ENCODE data around the gene LCE2B.

Gene LCE2B

GRCh38 chr1:152725261-152725660 is 39.3 kb downstream of the LCE2B start:
- no peak for DNase-seq
- Histone ChIP-seq H3K4me3 (ENCODE audit: low read length) (no peak overlapping the region), H3K79me2 (ENCODE audit: low read length) (no peaks in the 10 kb centered on the region), H3K4me2 (ENCODE audit: low read depth, low read length) (no peak overlapping the region), H3K27ac (ENCODE audit: low read length) (no peak overlapping the region), H2AFZ (ENCODE audit: low read length) (no peak overlapping the region), H3K4me1 (ENCODE audit: low read length) (no peaks in the 10 kb centered on the region), H3K9me3 (replicated peaks; ENCODE audit: insufficient read depth, low read length) (no peaks in the 10 kb centered on the region), H3K9ac (ENCODE audit: low read length) (no peak overlapping the region), H3K27me3 (replicated peaks; ENCODE audit: insufficient read depth, low read length) (no peaks in the 10 kb centered on the region), H3F3A (ENCODE audit: insufficient read depth, low read length) (no peaks in the 10 kb centered on the region), H4K20me1 (ENCODE audit: insufficient read depth, low read length) (no peaks in the 10 kb centered on the region), H3K9me2 (replicated peaks; ENCODE audit: insufficient read depth, low read length) (no peaks in the 10 kb centered on the region), H3K36me3 (replicated peaks; ENCODE audit: insufficient read depth, low read length) (no peaks in the 10 kb centered on the region)
- no peak for TF ChIP-seq EZH2 (optimal IDR thresholded peaks at IDR 0.05; ENCODE audit: low read depth, low read length)
- TF ChIP-seq EZH2phosphoT487 (IDR thresholded peaks at IDR 0.05; ENCODE audit: low read length) = no peak
- no peak for TF ChIP-seq CTCF (IDR thresholded peaks at IDR 0.05; ENCODE audit: low read length)

GRCh38 chr1:152728986-152729385 is 43.1 kb downstream of the LCE2B start:
- DNase-seq = no peak
- Histone ChIP-seq H3K79me2 (ENCODE audit: low read length) (no peaks in the 10 kb centered on the region), H3K36me3 (replicated peaks; ENCODE audit: insufficient read depth, low read length) (no peaks in the 10 kb centered on the region), H3K4me2 (ENCODE audit: low read depth, low read length) (no peak overlapping the region), H3K9me3 (replicated peaks; ENCODE audit: insufficient read depth, low read length) (no peaks in the 10 kb centered on the region), H4K20me1 (ENCODE audit: insufficient read depth, low read length) (no peaks in the 10 kb centered on the region), H2AFZ (ENCODE audit: low read length) (no peak overlapping the region), H3K9me2 (replicated peaks; ENCODE audit: insufficient read depth, low read length) (no peaks in the 10 kb centered on the region), H3K27ac (ENCODE audit: low read length) (no peak overlapping the region), H3F3A (ENCODE audit: insufficient read depth, low read length) (no peaks in the 10 kb centered on the region), H3K27me3 (replicated peaks; ENCODE audit: insufficient read depth, low read length) (no peaks in the 10 kb centered on the region), H3K4me3 (ENCODE audit: low read length) (no peak overlapping the region), H3K9ac (ENCODE audit: low read length) (no peak overlapping the region), H3K4me1 (ENCODE audit: low read length) (no peaks in the 10 kb centered on the region)
- no peak for TF ChIP-seq EZH2 (optimal IDR thresholded peaks at IDR 0.05; ENCODE audit: low read depth, low read length)
- TF ChIP-seq CTCF (IDR thresholded peaks at IDR 0.05; ENCODE audit: low read length) = no peak
- no peak for TF ChIP-seq EZH2phosphoT487 (IDR thresholded peaks at IDR 0.05; ENCODE audit: low read length)

GRCh38 chr1:152735648-152736047 is 49.7 kb downstream of the LCE2B start:
- Histone ChIP-seq H3K36me3 (replicated peaks; ENCODE audit: insufficient read depth, low read length) (no peaks in the 10 kb centered on the region), H3K4me3 (ENCODE audit: low read length) (no peak overlapping the region), H2AFZ (ENCODE audit: low read length) (no peak overlapping the region), H3K4me2 (ENCODE audit: low read depth, low read length) (no peak overlapping the region), H3K27ac (ENCODE audit: low read length) (no peak overlapping the region), H3K9ac (ENCODE audit: low read length) (no peak overlapping the region), H3K27me3 (replicated peaks; ENCODE audit: insufficient read depth, low read length) (no peaks in the 10 kb centered on the region), H3K9me2 (replicated peaks; ENCODE audit: insufficient read depth, low read length) (no peaks in the 10 kb centered on the region), H4K20me1 (ENCODE audit: insufficient read depth, low read length) (no peaks in the 10 kb centered on the region), H3K4me1 (ENCODE audit: low read length) (no peaks in the 10 kb centered on the region), H3K79me2 (ENCODE audit: low read length) (no peaks in the 10 kb centered on the region), H3K9me3 (replicated peaks; ENCODE audit: insufficient read depth, low read length) (no peaks in the 10 kb centered on the region), H3F3A (ENCODE audit: insufficient read depth, low read length) (no peaks in the 10 kb centered on the region)
- DNase-seq = no peak
- TF ChIP-seq EZH2 (optimal IDR thresholded peaks at IDR 0.05; ENCODE audit: low read depth, low read length) = no peak
- peak; percentile 32 for TF ChIP-seq CTCF (IDR thresholded peaks at IDR 0.05; ENCODE audit: low read length)
